Erythroblast (primary cell): Measurements from ENCODE around the gene KLC1.

Experiments used
- GATA1 ChIP-seq: IDR thresholded peaks from 2 replicates; pipeline ENCODE4 v1.6.1; 2011; ENCODE audit warnings: low read depth, mild to moderate bottlenecking, control low read depth, low read length, moderate library complexity
- POLR2A ChIP-seq: IDR thresholded peaks from 2 replicates; pipeline ENCODE4 v1.6.1; 2011; ENCODE audit warnings: mild to moderate bottlenecking, low read length

GRCh38 chr14:103709814-103710213, 80.8 kb downstream of the KLC1 start:
- TF ChIP-seq POLR2A (no peak), GATA1 (no peak)
